Left ventricle myocardium inferior (tissue), 1 donor: ENCODE measurements around the gene KRI1. TPM values are rescaled to one million over a fixed set of nuclear protein-coding genes. Genes with fewer than 3 reads are reported as not detected.
"Not testable (repeated sequence)": the region's sequence is repeated elsewhere in the genome, so short reads cannot be mapped to it uniquely, and the experiment has no call there.

Source experiments
- DNase-seq: peaks from one replicate; pipeline ENCODE4 v3.0.0-alpha.2; 2020
- H3K27ac ChIP-seq: fragments of 200-600 bp; replicated peaks from 2 replicates; pipeline ENCODE4 v1.8.0; 2021
- H3K27me3 ChIP-seq: fragments of 200-600 bp; 2 replicates; pipeline ENCODE4 v1.8.0; 2021; ENCODE audit warnings: low read depth
- H3K36me3 ChIP-seq: fragments of 200-600 bp; 2 replicates; pipeline ENCODE4 v1.8.0; 2021
- H3K4me1 ChIP-seq: fragments of 200-600 bp; 2 replicates; pipeline ENCODE4 v1.8.0; 2021
- H3K4me3 ChIP-seq: fragments of 200-600 bp; 2 replicates; pipeline ENCODE4 v1.8.0; 2021; ENCODE audit warnings: mild to moderate bottlenecking, moderate library complexity
- H3K9me3 ChIP-seq: fragments of 200-600 bp; replicated peaks from 2 replicates; pipeline ENCODE4 v1.8.0; 2021
- CTCF ChIP-seq: fragments of 200-600 bp; IDR thresholded peaks from 2 replicates; pipeline ENCODE4 v1.8.0; 2021; ENCODE audit warnings: antibody characterized with exemption, mild to moderate bottlenecking, borderline replicate concordance
- intact Hi-C: fragments of 100-400 bp; cut with micrococcal nuclease; formaldehyde crosslinking; loops from one replicate; pipeline ENCODE4 v1.11.0; 2022
- total RNA-seq: library from RNA; stranded (reverse); fragmentation: NEBNext Ultra II Directional; extraction: Animal tissue kit (Norgen Biotek cat#: 25700); gene quantifications from one replicate; pipeline ENCODE4 v1.2.1, GENCODE V29; 2021
- donor health status: DM: no; HTN: yes; CAD: no; lungs with severe emphysema.

The KRI1 gene
- total RNA-seq, 1 donor from 2014 or later: 10.2 TPM

- peaks cover 31% of the 10 kb centered on the region for H3K36me3 ChIP-seq
- H3K27ac ChIP-seq: peak overlapping the region; percentile 91
- peak; percentile 17 for DNase-seq
- TF ChIP-seq CTCF: no peak
- H3K27me3 ChIP-seq: peaks cover under 1% of the 10 kb centered on the region
- H3K4me1 ChIP-seq: peaks cover 30% of the 10 kb centered on the region
- peak overlapping the region; percentile 87 for H3K4me3 ChIP-seq
- intact Hi-C loops: no loop called here
- H3K9me3 ChIP-seq: no peaks in the 10 kb centered on the region
Observed at GRCh38 chr19:10544242-10544752, 21.5 kb downstream of the KRI1 start.

- Histone ChIP-seq H3K4me1 (peaks cover 30% of the 10 kb centered on the region), H3K9me3 (no peaks in the 10 kb centered on the region), H3K27ac (peak within 1 kb of the TSS; percentile 91), H3K4me3 (peak within 1 kb of the TSS; percentile 87), H3K27me3 (peaks cover 5% of the 10 kb centered on the region), H3K36me3 (peaks cover 24% of the 10 kb centered on the region)
- no peak for TF ChIP-seq CTCF
- intact Hi-C loops: no loop called here
- peak; percentile 81 for DNase-seq
Observed at GRCh38 chr19:10543420-10544241, 22.2 kb downstream of the KRI1 start, which contains the start of gene ATG4D. ATG4D (plus strand) TSS chr19:10543904; CDS start chr19:10544091, 187 bp downstream.

GRCh38 chr19:10543059-10543419 is 22.8 kb downstream of the KRI1 start:
- H3K4me3 ChIP-seq: peak overlapping the region; percentile 87
- peak overlapping the region; percentile 91 for H3K27ac ChIP-seq

GRCh38 chr19:10539016-10539415 is 26.8 kb downstream of the KRI1 start:
- H3K4me3 ChIP-seq, H3K9me3 ChIP-seq, DNase-seq, H3K36me3 ChIP-seq, H3K27ac ChIP-seq, intact Hi-C loops: not testable (repeated sequence)
- peaks cover 12% of the 10 kb centered on the region for H3K27me3 ChIP-seq
- peaks cover 12% of the 10 kb centered on the region for H3K4me1 ChIP-seq

More at GRCh38 chr19:10543059-10543419, 22.8 kb downstream of the KRI1 start:
- DNase-seq: no peak
- no peaks in the 10 kb centered on the region for H3K9me3 ChIP-seq
- intact Hi-C loops: no loop called here
- H3K36me3 ChIP-seq: peaks cover 18% of the 10 kb centered on the region
- peaks cover 30% of the 10 kb centered on the region for H3K4me1 ChIP-seq
- no peak for TF ChIP-seq CTCF
- H3K27me3 ChIP-seq: peaks cover 5% of the 10 kb centered on the region

- H3K4me1 ChIP-seq: peaks cover 6% of the 10 kb centered on the region
- H3K9me3 ChIP-seq: no peaks in the 10 kb centered on the region
- intact Hi-C loops: no loop called here
- H3K36me3 ChIP-seq: no peaks in the 10 kb centered on the region
- DNase-seq: no peak
- H3K4me3 ChIP-seq: no peak overlapping the region
- H3K27me3 ChIP-seq: peaks cover 12% of the 10 kb centered on the region
- no peak overlapping the region for H3K27ac ChIP-seq
- no peak for TF ChIP-seq CTCF
Observed at GRCh38 chr19:10538204-10538983, 27.4 kb downstream of the KRI1 start.
